Dermis microvascular lymphatic vessel endothelial cell (primary cell): ENCODE data around the gene MAML3. TPM values are rescaled to one million over a fixed set of nuclear protein-coding genes. Genes with fewer than 3 reads are reported as not detected.
A peak's percentile ranks its signal among the peaks of the same experiment; 100 is the strongest.

Experiments
- DNase-seq, 2 donors: peaks; one replicate each; pipeline versions ENCODE4 v3.0.0 to v3.0.0-alpha.2; 2010; ENCODE audit warnings: low read depth in 2 of 2
- total RNA-seq: library from RNA; depleted of rRNA; stranded (reverse); fragments of >200 nt; gene quantifications from 2 replicates; pipeline ENCODE4 v1.2.1, GENCODE V29; 2014

MAML3 gene
- total RNA-seq, 1 donor from 2014 or later = 4.4 TPM

- DNase-seq = no peak
Measured at GRCh38 chr4:140004922-140005627, 148.9 kb downstream of the MAML3 start.

- DNase-seq = peak in 1 of 2 donors; percentile 77
Measured at GRCh38 chr4:140004549-140004895, 149.5 kb downstream of the MAML3 start.

GRCh38 chr4:140003876-140004548 lies 150.0 kb downstream of the MAML3 start:
- no peak for DNase-seq

GRCh38 chr4:140000232-140000631 lies 153.8 kb downstream of the MAML3 start:
- DNase-seq = no peak

- peak; percentile 81 to 99 for DNase-seq
Measured at GRCh38 chr4:139988863-139989765, 164.9 kb downstream of the MAML3 start.

GRCh38 chr4:139987502-139987850 lies 166.5 kb downstream of the MAML3 start:
- no peak for DNase-seq

- DNase-seq = no peak
Measured at GRCh38 chr4:139986689-139987501, 167.1 kb downstream of the MAML3 start.

GRCh38 chr4:139986106-139986505 lies 167.9 kb downstream of the MAML3 start:
- DNase-seq = no peak

- DNase-seq = no peak
Measured at GRCh38 chr4:139985401-139985800, 168.6 kb downstream of the MAML3 start.

GRCh38 chr4:139984471-139984870 lies 169.5 kb downstream of the MAML3 start:
- DNase-seq = no peak

- DNase-seq = no peak
Measured at GRCh38 chr4:139978692-139979091, 175.3 kb downstream of the MAML3 start.

GRCh38 chr4:139977838-139978609 lies 176.0 kb downstream of the MAML3 start:
- no peak for DNase-seq

- peak; percentile 12 to 41 for DNase-seq
Measured at GRCh38 chr4:139975830-139976272, 178.1 kb downstream of the MAML3 start.

GRCh38 chr4:139973616-139974015 lies 180.4 kb downstream of the MAML3 start:
- no peak for DNase-seq

- no peak for DNase-seq
Measured at GRCh38 chr4:139973015-139973414, 181.0 kb downstream of the MAML3 start.

- no peak for DNase-seq
Measured at GRCh38 chr4:139972305-139972704, 181.7 kb downstream of the MAML3 start.

GRCh38 chr4:139971111-139971510 lies 182.9 kb downstream of the MAML3 start:
- no peak for DNase-seq

GRCh38 chr4:139969635-139970266 lies 184.2 kb downstream of the MAML3 start:
- no peak for DNase-seq

GRCh38 chr4:139968831-139969230 lies 185.2 kb downstream of the MAML3 start:
- no peak for DNase-seq

- DNase-seq = no peak
Measured at GRCh38 chr4:139966383-139966782, 187.6 kb downstream of the MAML3 start.
